ENCODE results near the gene FAM193A.

- TF ChIP-seq CREB5 (CRISPR knock-in tag; IDR thresholded peaks at IDR 0.05; ENCODE audit: low read depth) (no peak), PATZ1 (CRISPR knock-in tag; IDR thresholded peaks at IDR 0.05; ENCODE audit: borderline replicate concordance) (no peak), ARNTL (CRISPR knock-in tag; IDR thresholded peaks at IDR 0.05; ENCODE audit: borderline replicate concordance, low read depth) (no peak), RARB (CRISPR knock-in tag; IDR thresholded peaks at IDR 0.05) (no peak), ESRRG (CRISPR knock-in tag; IDR thresholded peaks at IDR 0.05) (no peak), ZC3H10 (CRISPR knock-in tag; IDR thresholded peaks at IDR 0.05) (no peak), GLIS3 (CRISPR knock-in tag; IDR thresholded peaks at IDR 0.05) (no peak), SNAI2 (CRISPR knock-in tag; IDR thresholded peaks at IDR 0.05) (no peak)
Measured at GRCh38 chr4:2501034-2501594, 35.3 kb upstream of the FAM193A start.
